Measurements from ENCODE around the gene IMMT.

Gene IMMT

DNA sequence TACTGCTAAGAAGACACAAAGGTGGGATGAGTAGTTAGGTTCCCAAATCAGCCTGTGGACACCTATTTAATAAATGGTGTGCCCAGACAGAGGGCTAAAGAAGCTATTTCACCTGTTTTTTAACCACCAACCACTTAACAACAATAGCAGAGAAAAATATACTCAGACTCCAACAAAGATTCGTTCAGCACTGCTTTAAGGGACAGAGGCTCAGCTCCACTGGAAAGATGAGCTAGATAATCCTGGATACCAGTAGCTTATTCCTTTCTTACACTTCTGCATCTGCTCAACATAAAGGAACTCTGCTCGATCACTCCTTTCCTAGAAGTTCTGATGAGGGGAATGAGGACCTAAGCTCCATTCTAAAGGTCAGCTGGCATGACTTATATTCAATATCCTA is 44.8 kb downstream of the IMMT start:
- H3K27ac ChIP-seq (ENCODE audit: low read length), result no peak overlapping the region
- no peak for DNase-seq
- no peak overlapping the region for H3K4me2 ChIP-seq (ENCODE audit: insufficient read depth, low read length)
- no peak overlapping the region for H3K4me3 ChIP-seq (ENCODE audit: low read depth in 1 of 2, low read length in 2 of 2)
- H3K9me3 ChIP-seq (ENCODE audit: insufficient read depth, low read length, severe bottlenecking), result no peaks in the 10 kb centered on the region
- no peak overlapping the region for H3K9ac ChIP-seq (ENCODE audit: low read depth, low read length)
- no peak for TF ChIP-seq EZH2 (IDR thresholded peaks at IDR 0.05; ENCODE audit: borderline replicate concordance, low read depth, low read length, severe bottlenecking)
- peaks cover 89% of the 10 kb centered on the region for H3K36me3 ChIP-seq (ENCODE audit: insufficient read depth, low read length)
- no peaks in the 10 kb centered on the region for H3K79me2 ChIP-seq (ENCODE audit: insufficient read depth, low read length)
- H4K20me1 ChIP-seq (ENCODE audit: insufficient read depth, low read length), result no peaks in the 10 kb centered on the region
- H3K27me3 ChIP-seq (ENCODE audit: insufficient read depth, low read length, poor library complexity), result no peaks in the 10 kb centered on the region
- no peak overlapping the region for H2AFZ ChIP-seq (ENCODE audit: low read depth, low read length)
- no peaks in the 10 kb centered on the region for H3K4me1 ChIP-seq (ENCODE audit: insufficient read depth, low read length)
- no peak for ATAC-seq (ENCODE audit: insufficient read depth, low read depth)

GRCh38 chr2:86147793-86148192 is 47.5 kb downstream of the IMMT start:
- Histone ChIP-seq H3K4me1 (ENCODE audit: insufficient read depth, low read length) (no peaks in the 10 kb centered on the region), H3K79me2 (ENCODE audit: insufficient read depth, low read length) (no peaks in the 10 kb centered on the region), H3K27ac (ENCODE audit: low read length) (no peak overlapping the region), H3K27me3 (ENCODE audit: insufficient read depth, low read length, poor library complexity) (no peaks in the 10 kb centered on the region), H4K20me1 (ENCODE audit: insufficient read depth, low read length) (no peaks in the 10 kb centered on the region), H3K9ac (ENCODE audit: low read depth, low read length) (no peak overlapping the region), H3K9me3 (ENCODE audit: insufficient read depth, low read length, severe bottlenecking) (no peaks in the 10 kb centered on the region), H3K4me2 (ENCODE audit: insufficient read depth, low read length) (no peak overlapping the region), H2AFZ (ENCODE audit: low read depth, low read length) (no peak overlapping the region), H3K36me3 (ENCODE audit: insufficient read depth, low read length) (peaks cover 92% of the 10 kb centered on the region), H3K4me3 (ENCODE audit: low read depth in 1 of 2, low read length in 2 of 2) (no peak overlapping the region)
- DNase-seq, result no peak
- TF ChIP-seq EZH2 (IDR thresholded peaks at IDR 0.05; ENCODE audit: borderline replicate concordance, low read depth, low read length, severe bottlenecking) (no peak), CTCF (IDR thresholded peaks at IDR 0.05; ENCODE audit: borderline replicate concordance, extremely low read depth, low read length, poor library complexity, severe bottlenecking) (no peak)
- no peak for ATAC-seq (ENCODE audit: insufficient read depth, low read depth)

- TF ChIP-seq EZH2 (IDR thresholded peaks at IDR 0.05; ENCODE audit: borderline replicate concordance, low read depth, low read length, severe bottlenecking) (no peak), CTCF (IDR thresholded peaks at IDR 0.05; ENCODE audit: borderline replicate concordance, extremely low read depth, low read length, poor library complexity, severe bottlenecking) (no peak)
- peak; percentile 18; the same call in 1 of the 3 replicates for ATAC-seq (ENCODE audit: insufficient read depth, low read depth)
- peaks cover 91% of the 10 kb centered on the region for H3K36me3 ChIP-seq (ENCODE audit: insufficient read depth, low read length)
These were observed 51.2 kb downstream of the IMMT start for GRCh38 chr2:86143926-86144685.

DNA sequence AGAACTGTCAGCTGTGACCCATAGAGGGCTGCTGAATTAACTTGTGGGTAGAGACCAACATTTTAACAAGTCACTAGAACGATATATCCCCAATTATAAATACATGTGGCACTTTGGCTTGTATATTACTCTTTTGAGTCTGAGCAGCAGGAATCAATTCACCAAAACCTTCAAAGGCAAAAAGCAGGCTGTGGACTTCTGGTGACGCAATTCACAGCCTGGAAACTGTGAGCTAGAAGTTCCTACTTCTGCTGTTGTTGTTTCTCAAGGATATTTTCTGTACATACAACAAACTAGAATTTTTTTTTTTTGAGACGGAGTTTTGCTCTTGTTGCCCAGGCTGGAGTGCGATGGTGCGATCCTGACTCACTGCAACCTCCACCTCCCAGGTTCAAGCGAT is 52.0 kb downstream of the IMMT start:
- Histone ChIP-seq H3K4me2 (ENCODE audit: insufficient read depth, low read length) (no peak overlapping the region), H3K4me1 (ENCODE audit: insufficient read depth, low read length) (no peaks in the 10 kb centered on the region), H3K36me3 (ENCODE audit: insufficient read depth, low read length) (peaks cover 93% of the 10 kb centered on the region), H3K27ac (ENCODE audit: low read length) (no peak overlapping the region), H3K9me3 (ENCODE audit: insufficient read depth, low read length, severe bottlenecking) (no peaks in the 10 kb centered on the region), H3K4me3 (ENCODE audit: low read depth in 1 of 2, low read length in 2 of 2) (no peak overlapping the region), H3K9ac (ENCODE audit: low read depth, low read length) (no peak overlapping the region), H4K20me1 (ENCODE audit: insufficient read depth, low read length) (no peaks in the 10 kb centered on the region), H3K27me3 (ENCODE audit: insufficient read depth, low read length, poor library complexity) (no peaks in the 10 kb centered on the region), H3K79me2 (ENCODE audit: insufficient read depth, low read length) (no peaks in the 10 kb centered on the region), H2AFZ (ENCODE audit: low read depth, low read length) (no peak overlapping the region)
- TF ChIP-seq EZH2 (IDR thresholded peaks at IDR 0.05; ENCODE audit: borderline replicate concordance, low read depth, low read length, severe bottlenecking) (no peak), CTCF (IDR thresholded peaks at IDR 0.05; ENCODE audit: borderline replicate concordance, extremely low read depth, low read length, poor library complexity, severe bottlenecking) (no peak)
- DNase-seq (no peak), ATAC-seq (ENCODE audit: insufficient read depth, low read depth) (no peak)

More at GRCh38 chr2:86143926-86144685, 51.2 kb downstream of the IMMT start:
- no peak overlapping the region for H3K9ac ChIP-seq (ENCODE audit: low read depth, low read length)
- no peaks in the 10 kb centered on the region for H3K4me1 ChIP-seq (ENCODE audit: insufficient read depth, low read length)
- no peak for DNase-seq
- H2AFZ ChIP-seq (ENCODE audit: low read depth, low read length), result no peak overlapping the region
- H3K79me2 ChIP-seq (ENCODE audit: insufficient read depth, low read length), result no peaks in the 10 kb centered on the region
- no peaks in the 10 kb centered on the region for H3K9me3 ChIP-seq (ENCODE audit: insufficient read depth, low read length, severe bottlenecking)
- no peak overlapping the region for H3K4me3 ChIP-seq (ENCODE audit: low read depth in 1 of 2, low read length in 2 of 2)
- no peak overlapping the region for H3K4me2 ChIP-seq (ENCODE audit: insufficient read depth, low read length)
- H4K20me1 ChIP-seq (ENCODE audit: insufficient read depth, low read length), result no peaks in the 10 kb centered on the region
- no peaks in the 10 kb centered on the region for H3K27me3 ChIP-seq (ENCODE audit: insufficient read depth, low read length, poor library complexity)
- H3K27ac ChIP-seq (ENCODE audit: low read length), result no peak overlapping the region

All from DND-41 (cell line).